Panc1 (cell line): Measurements from ENCODE around the gene MMP15. TPM values are rescaled to one million over a fixed set of nuclear protein-coding genes. Genes with fewer than 3 reads are reported as not detected.

Experiments
- ATAC-seq: fragments of 200-7000 bp; cut with Tn5 transposase; 2 replicates; pipeline ENCODE4 v1.9.1; 2020; ENCODE audit warnings: mild to moderate bottlenecking, moderate library complexity
- BruUV-seq: library from RNA; stranded (reverse); fragments of 400-500 nt; replicated peaks from 2 replicates; lab custom pipeline; 2021; lab: Mats Ljungman, UMichigan
- CTCF ChIA-PET: fragments of 300-600 bp; sonication (Branson Sonifier 250); formaldehyde crosslinking; loops from one replicate; lab custom pipeline; 2022; ENCODE audit warnings: antibody characterized with exemption; lab: Charles Lee
- POLR2A ChIA-PET: fragments of 300-600 bp; sonication (Branson Sonifier 250); formaldehyde crosslinking; loops from one replicate; lab custom pipeline; 2022; ENCODE audit warnings: antibody characterized with exemption; lab: Charles Lee
- DNase-seq: peaks from one replicate; pipeline ENCODE4 v3.0.0-alpha.2; 2010; ENCODE audit warnings: low read depth, low spot score
- H3K27ac ChIP-seq: 2 replicates; pipeline ENCODE4 v1.5.1; 2011; ENCODE audit warnings: mild to moderate bottlenecking, low read length, inconsistent platforms
- H3K27me3 ChIP-seq: fragments of 200-500 bp; sonication (Bioruptor generic); 2 replicates; pipeline ENCODE4 v1.6.0; 2014; ENCODE audit warnings: low read length, inconsistent platforms; ENCODE audit not compliant: control insufficient read depth, insufficient read depth
- H3K36me3 ChIP-seq: fragments of 200-500 bp; sonication (Bioruptor generic); 2 replicates; pipeline ENCODE4 v1.5.1; 2014; ENCODE audit warnings: inconsistent platforms, mild to moderate bottlenecking, low read length, moderate library complexity; ENCODE audit not compliant: control insufficient read depth, insufficient read depth
- H3K4me1 ChIP-seq: 2 replicates; pipeline ENCODE4 v1.5.1; 2011; ENCODE audit warnings: inconsistent platforms, mild to moderate bottlenecking, low read length, moderate library complexity; ENCODE audit not compliant: control insufficient read depth, insufficient read depth
- H3K4me3 ChIP-seq, 2 experiments: 2 replicates each; pipeline ENCODE4 v1.5.1; 2011 to 2012; ENCODE audit warnings: low read depth in 2 of 2, low read length in 2 of 2, mild to moderate bottlenecking in 2 of 2, inconsistent platforms in 1 of 2, moderate library complexity in 1 of 2
- H3K9me3 ChIP-seq: fragments of 200-500 bp; sonication (Bioruptor generic); 2 replicates; pipeline ENCODE4 v1.5.1; 2014; ENCODE audit warnings: low read depth, mild to moderate bottlenecking, inconsistent platforms, low read length, moderate library complexity; ENCODE audit not compliant: control insufficient read depth, insufficient read depth
- POLR2AphosphoS5 ChIP-seq: IDR thresholded peaks from 2 replicates; pipeline ENCODE4 v1.6.1; 2012; ENCODE audit warnings: mild to moderate bottlenecking, low read depth, low read length, moderate library complexity
- SIN3A ChIP-seq: IDR thresholded peaks from 2 replicates; pipeline ENCODE4 v1.6.1; 2012; ENCODE audit warnings: low read depth, mild to moderate bottlenecking, low read length, moderate library complexity, borderline replicate concordance; ENCODE audit not compliant: insufficient read depth
- TCF7L2 ChIP-seq: IDR thresholded peaks from 2 replicates; pipeline ENCODE4 v1.6.1; 2011; ENCODE audit warnings: mild to moderate bottlenecking, low read depth, low read length, inconsistent platforms
- in situ Hi-C: cut with HindIII; loops from 2 replicates; pipeline ENCODE4 v1.10.0; 2016; ENCODE audit warnings: low sequenced_read_pairs, low pct_unique_long_range_greater_than_20kb
- intact Hi-C: fragments of 100-400 bp; cut with micrococcal nuclease; formaldehyde crosslinking; loops from one replicate; pipeline ENCODE4 v1.10.0; 2022; ENCODE audit not compliant: unreplicated experiment
- total RNA-seq: library from RNA; stranded (reverse); gene quantifications from one replicate; pipeline ENCODE4 v1.2.1, GENCODE V29; 2021; ENCODE audit not compliant: unreplicated experiment
- TF ChIP-seq, protein P1 (sequence below): fragments of 450-650 bp; IDR thresholded peaks from 2 replicates; pipeline ENCODE4 v1.5.1; 2017; ENCODE audit warnings: mild to moderate bottlenecking
- TF ChIP-seq, protein P2 (sequence below), 2 experiments: IDR thresholded peaks; 2 replicates each; pipeline ENCODE4 v1.6.1; 2011 to 2012; ENCODE audit warnings: low read depth in 2 of 2, control low read depth in 1 of 2, low read length in 1 of 2, mild to moderate bottlenecking in 1 of 2, moderate library complexity in 1 of 2; ENCODE audit not compliant: insufficient read depth in 1 of 2

MMP15 gene
- total RNA-seq, 1 experiment from 2014 or later: 10.9 TPM

DNA sequence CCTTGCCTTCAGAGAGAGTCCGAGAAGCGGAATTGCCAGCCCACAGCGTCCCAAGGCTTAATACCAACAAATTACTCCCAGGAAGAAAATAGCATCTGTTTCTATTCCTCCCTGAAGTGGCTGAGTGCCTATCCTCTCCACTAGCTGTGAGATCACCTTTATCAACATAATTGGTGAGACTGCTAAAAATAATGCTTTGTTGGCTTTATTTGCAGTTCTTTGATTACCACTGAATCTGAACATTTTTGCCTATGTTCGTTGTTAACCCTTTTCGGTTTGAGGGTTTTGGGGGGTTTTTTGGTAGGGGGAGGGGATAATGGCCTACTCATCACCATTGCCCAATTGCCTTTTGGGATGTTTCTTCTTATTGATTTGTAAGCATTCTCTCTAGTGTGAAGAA is 31.0 kb downstream of the MMP15 start:
- ATAC-seq: no peak
- ChIA-PET CTCF (no interaction called here), POLR2A (no interaction called here)
- Histone ChIP-seq H3K4me3 (no peak overlapping the region), H3K9me3 (no peaks in the 10 kb centered on the region), H3K27ac (no peak overlapping the region), H3K36me3 (no peaks in the 10 kb centered on the region), H3K4me1 (no peaks in the 10 kb centered on the region), H3K27me3 (no peaks in the 10 kb centered on the region)
- no TSS peak for BruUV-seq
- in situ Hi-C loops (no loop called here), intact Hi-C loops (no loop called here)
- no peak for DNase-seq
- no peak for TF ChIP-seq POLR2AphosphoS5

DNA sequence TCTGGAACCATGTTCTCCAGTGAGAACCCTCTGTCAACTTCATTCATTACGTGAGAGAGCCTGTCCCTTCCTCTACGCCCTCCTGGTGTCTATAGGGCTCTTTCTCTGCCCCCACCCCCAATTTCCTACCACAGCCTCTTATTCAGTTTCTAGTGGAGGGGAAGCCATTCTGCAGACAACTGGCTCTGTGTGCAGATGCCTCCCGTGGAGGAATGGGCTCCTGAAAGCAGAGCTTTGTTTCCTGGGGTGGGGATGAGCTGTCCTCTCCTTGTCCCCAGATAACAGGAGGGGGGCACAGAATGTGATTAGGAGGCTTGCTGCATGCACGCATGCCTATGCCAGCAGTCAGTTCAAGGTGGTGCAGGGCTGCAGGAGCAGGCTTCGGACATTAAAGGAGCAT is 31.6 kb downstream of the MMP15 start:
- CTCF ChIA-PET: no interaction called here
- BruUV-seq: no TSS peak
- POLR2A ChIA-PET: no interaction called here

DNA sequence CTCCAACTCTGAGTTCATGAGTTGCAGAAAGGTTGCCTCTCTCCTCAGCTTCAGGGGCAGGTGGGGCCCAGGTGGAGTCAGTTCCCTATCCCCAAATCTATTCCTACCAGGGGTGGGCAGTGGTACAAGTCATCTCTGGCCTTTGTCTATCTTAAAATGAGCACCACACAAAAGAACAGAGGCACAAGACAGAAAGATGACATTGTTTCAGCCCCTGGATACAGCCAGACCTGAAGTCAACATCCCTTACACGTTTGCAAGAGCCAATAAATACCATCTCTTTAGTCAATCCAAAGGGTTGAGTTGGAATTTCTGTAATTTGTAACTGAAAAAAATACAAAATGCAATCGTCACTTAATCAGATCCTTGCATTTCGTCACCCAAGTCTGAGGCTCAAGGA is 32.2 kb downstream of the MMP15 start:
- no peaks in the 10 kb centered on the region for H3K4me1 ChIP-seq
- H3K4me3 ChIP-seq: no peak overlapping the region
- no TSS peak for BruUV-seq
- ATAC-seq (no peak), DNase-seq (no peak)
- intact Hi-C loops (no loop called here), in situ Hi-C loops (no loop called here)
- H3K9me3 ChIP-seq: no peaks in the 10 kb centered on the region
- TF ChIP-seq POLR2AphosphoS5: no peak
- TF ChIP-seq, protein P1, sequence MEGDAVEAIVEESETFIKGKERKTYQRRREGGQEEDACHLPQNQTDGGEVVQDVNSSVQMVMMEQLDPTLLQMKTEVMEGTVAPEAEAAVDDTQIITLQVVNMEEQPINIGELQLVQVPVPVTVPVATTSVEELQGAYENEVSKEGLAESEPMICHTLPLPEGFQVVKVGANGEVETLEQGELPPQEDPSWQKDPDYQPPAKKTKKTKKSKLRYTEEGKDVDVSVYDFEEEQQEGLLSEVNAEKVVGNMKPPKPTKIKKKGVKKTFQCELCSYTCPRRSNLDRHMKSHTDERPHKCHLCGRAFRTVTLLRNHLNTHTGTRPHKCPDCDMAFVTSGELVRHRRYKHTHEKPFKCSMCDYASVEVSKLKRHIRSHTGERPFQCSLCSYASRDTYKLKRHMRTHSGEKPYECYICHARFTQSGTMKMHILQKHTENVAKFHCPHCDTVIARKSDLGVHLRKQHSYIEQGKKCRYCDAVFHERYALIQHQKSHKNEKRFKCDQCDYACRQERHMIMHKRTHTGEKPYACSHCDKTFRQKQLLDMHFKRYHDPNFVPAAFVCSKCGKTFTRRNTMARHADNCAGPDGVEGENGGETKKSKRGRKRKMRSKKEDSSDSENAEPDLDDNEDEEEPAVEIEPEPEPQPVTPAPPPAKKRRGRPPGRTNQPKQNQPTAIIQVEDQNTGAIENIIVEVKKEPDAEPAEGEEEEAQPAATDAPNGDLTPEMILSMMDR: no peak
- TF ChIP-seq, protein P2, sequence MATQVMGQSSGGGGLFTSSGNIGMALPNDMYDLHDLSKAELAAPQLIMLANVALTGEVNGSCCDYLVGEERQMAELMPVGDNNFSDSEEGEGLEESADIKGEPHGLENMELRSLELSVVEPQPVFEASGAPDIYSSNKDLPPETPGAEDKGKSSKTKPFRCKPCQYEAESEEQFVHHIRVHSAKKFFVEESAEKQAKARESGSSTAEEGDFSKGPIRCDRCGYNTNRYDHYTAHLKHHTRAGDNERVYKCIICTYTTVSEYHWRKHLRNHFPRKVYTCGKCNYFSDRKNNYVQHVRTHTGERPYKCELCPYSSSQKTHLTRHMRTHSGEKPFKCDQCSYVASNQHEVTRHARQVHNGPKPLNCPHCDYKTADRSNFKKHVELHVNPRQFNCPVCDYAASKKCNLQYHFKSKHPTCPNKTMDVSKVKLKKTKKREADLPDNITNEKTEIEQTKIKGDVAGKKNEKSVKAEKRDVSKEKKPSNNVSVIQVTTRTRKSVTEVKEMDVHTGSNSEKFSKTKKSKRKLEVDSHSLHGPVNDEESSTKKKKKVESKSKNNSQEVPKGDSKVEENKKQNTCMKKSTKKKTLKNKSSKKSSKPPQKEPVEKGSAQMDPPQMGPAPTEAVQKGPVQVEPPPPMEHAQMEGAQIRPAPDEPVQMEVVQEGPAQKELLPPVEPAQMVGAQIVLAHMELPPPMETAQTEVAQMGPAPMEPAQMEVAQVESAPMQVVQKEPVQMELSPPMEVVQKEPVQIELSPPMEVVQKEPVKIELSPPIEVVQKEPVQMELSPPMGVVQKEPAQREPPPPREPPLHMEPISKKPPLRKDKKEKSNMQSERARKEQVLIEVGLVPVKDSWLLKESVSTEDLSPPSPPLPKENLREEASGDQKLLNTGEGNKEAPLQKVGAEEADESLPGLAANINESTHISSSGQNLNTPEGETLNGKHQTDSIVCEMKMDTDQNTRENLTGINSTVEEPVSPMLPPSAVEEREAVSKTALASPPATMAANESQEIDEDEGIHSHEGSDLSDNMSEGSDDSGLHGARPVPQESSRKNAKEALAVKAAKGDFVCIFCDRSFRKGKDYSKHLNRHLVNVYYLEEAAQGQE (IDR thresholded peaks at IDR 0.05; ENCODE audit: insufficient read depth in 1 of 2, low read depth in 2 of 2, low read length in 1 of 2): no peak
- TF ChIP-seq TCF7L2: no peak
- no peak for TF ChIP-seq SIN3A
- CTCF ChIA-PET: interaction anchor here (1.0 kb wide), 1 partner anchor 39 kb away, joined by 6 read pairs; no protein-coding TSS in a partner anchor
- no peaks in the 10 kb centered on the region for H3K27me3 ChIP-seq
- no peaks in the 10 kb centered on the region for H3K36me3 ChIP-seq
- POLR2A ChIA-PET: no interaction called here
- H3K27ac ChIP-seq: no peak overlapping the region

More for the DNA sequence above, 31.6 kb downstream of the MMP15 start:
- Histone ChIP-seq H3K9me3 (no peaks in the 10 kb centered on the region), H3K4me3 (no peak overlapping the region), H3K27me3 (no peaks in the 10 kb centered on the region), H3K4me1 (no peaks in the 10 kb centered on the region), H3K27ac (no peak overlapping the region), H3K36me3 (no peaks in the 10 kb centered on the region)
- TF ChIP-seq SIN3A: no peak
- TF ChIP-seq, protein P1: no peak
- TF ChIP-seq POLR2AphosphoS5: no peak
- no peak for TF ChIP-seq TCF7L2
- TF ChIP-seq, protein P2 (IDR thresholded peaks at IDR 0.05; ENCODE audit: insufficient read depth in 1 of 2, low read depth in 2 of 2, low read length in 1 of 2): no peak
- intact Hi-C loops (no loop called here), in situ Hi-C loops (no loop called here)
- ATAC-seq (no peak), DNase-seq (no peak)
